HG03097 (cell line): ENCODE results near the gene DLGAP1.

Experiments used
- ATAC-seq: cut with Tn5 transposase; IDR thresholded peaks from one replicate; pipeline ENCODE4 v1.9.1; 2021; ENCODE audit not compliant: unreplicated experiment, low FRiP score

The DLGAP1 gene

DNA sequence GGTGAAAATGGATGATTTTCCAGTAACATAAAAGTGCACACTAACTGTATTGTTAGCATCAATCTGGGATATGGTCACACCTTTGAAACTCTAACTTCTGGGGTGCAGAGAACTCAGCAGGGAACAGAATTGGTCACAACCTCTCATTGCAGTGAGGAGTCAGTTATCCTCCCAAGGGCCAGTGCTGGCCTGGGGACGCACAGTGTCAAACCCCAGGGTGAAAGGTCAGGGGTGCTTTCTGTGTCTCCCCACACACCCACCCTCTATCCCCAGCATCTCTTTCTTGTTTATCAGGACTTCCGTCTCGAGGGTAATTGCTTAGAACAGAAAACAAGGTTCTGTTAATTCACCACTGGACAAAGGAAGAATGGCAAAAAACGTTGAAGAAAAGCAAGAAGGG lies 208.7 kb downstream of the DLGAP1 start:
- ATAC-seq: no peak

DNA sequence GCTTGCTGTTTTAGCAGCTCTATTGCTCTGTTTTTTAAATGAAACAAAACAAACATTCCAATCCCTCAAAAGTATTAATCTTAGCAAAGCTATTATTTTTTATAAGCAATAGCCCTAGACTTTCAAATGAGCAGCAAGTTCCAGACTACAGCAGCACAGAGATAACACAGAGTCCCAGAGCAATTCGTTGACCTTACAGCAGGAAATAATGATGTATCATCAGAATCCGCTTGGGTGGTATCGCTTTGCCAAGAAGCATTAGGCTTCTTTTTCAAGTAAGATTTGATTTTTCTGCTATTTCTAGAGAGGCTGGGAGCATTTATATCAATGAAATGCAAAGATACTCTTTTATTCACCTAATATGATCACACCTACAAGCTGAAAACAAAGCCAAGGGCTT lies 209.7 kb downstream of the DLGAP1 start:
- no peak for ATAC-seq

DNA sequence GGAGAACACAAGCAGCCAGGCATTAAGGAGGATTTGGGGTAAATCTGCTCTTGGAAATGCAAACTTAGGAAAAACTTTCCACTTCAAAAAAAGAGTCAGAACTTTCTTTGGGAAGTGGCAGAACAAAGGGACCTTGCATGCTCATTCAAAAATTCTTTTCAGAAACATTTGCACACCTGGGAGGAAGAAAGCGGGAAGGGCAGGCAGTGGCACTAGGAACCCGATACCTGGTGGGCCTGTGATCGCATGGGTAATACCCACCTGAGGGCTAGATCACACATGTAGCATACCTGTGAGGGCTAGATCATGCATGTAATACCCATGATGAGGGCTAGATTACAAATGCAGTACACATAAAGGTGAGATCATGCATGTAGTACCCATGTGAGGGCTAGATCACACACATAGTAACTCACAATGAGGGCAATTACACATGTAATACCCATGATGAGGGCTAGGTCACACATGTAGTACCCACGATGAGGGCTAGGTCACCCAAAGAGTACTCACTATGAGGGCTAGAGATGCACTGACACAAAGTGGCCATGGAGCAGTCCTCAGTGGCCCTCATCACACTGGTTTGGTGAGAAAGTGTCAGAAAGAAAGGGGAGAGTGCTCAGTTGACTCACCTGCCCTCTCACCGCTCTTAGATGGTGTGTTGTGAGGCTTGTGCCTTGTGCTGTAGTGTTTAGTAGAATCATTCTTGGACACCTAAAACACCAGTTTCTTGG lies 212.5 kb downstream of the DLGAP1 start:
- ATAC-seq: no peak

DNA sequence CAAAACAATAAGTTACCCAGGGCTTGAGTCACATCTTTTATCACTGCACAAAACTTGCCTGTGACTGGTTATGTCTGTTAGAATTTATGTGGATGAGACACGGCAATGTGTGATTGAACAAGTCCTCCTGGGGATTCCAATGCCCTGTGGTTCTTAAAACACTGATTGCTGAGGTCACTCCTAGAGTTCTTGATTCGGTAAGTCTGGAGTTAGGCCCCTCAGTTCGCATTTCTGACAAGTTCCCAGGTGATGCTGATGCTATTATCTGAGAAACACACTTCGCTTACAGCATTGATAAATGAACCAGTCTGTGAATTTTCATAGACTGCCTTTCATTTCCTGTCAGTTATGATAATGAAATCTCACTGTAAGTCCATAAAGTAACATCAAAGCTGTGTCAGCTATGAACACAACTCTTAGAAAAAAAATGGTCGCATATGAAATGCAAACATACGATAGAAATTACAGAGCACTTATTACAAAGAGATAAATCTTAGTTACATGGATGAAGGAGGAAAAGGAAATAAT lies 214.0 kb downstream of the DLGAP1 start:
- ATAC-seq: no peak

DNA sequence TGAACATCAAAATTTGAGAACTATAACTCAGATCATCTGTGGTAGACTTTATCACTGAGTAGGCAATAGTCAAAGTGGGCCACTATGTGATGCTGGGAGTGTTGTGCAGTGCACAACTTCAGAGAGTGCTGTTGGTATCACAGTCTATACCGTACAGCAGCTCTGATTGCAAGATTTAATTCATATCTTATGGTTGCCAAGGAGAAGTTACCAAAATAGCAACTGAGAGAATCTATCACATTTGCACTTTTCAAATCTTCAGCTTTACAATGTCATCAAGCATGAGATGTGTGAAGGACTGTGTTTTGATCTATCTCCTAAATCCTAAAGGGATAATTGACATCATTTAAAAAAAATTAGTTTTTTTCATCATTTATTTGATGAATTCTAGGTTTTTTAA lies 216.1 kb downstream of the DLGAP1 start:
- ATAC-seq: no peak

DNA sequence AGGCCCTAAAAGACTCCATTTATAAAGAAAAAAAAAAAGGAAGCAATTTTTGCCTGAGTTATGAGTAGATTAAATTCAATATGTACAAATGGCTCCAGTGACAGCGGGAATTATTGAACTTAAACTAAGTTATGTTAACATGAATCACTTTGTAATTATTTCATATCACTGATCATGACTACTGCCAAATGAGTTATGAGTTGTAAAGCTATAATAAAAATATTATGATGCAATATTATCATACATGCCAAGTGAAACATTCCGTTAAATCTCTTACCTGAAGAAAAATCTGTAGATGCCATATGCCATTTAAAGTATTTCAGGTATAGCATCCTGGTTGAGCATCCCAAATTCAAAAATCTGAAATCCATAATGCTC lies 217.5 kb downstream of the DLGAP1 start:
- no peak for ATAC-seq

DNA sequence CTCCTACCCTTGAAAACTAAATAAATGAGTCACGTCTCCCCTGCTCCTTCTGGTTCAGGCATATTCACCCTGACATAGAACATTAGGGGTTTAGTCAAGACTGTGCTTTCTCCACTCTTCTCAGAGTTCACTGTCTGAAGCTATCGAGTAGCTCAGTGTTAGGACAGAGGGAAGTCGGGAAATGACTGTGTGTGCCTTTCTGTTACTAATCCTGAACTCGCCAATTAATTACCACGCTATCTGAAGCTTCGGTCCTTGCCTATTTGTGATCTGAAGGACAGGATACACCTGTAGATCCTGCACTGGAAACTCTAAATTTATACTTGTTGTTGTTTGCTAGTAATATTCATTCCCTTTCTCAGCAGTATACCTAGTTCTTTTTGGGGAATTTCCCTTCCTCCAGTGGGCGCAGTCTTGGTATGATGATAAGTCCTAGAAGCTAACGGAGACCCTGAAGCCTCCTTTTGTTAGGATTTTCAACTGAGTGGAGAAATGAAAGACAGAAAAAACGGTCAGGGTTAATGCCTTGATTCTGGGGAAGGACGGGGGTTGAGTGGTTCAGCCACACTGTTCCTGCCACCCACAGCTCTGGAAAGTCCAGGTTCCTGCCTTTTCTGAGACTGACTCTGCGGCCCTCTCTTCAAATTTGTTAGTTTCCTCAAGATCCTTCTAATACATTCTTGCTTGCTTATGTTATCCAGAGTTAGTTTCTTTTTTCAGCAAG lies 218.0 kb downstream of the DLGAP1 start:
- ATAC-seq: no peak

DNA sequence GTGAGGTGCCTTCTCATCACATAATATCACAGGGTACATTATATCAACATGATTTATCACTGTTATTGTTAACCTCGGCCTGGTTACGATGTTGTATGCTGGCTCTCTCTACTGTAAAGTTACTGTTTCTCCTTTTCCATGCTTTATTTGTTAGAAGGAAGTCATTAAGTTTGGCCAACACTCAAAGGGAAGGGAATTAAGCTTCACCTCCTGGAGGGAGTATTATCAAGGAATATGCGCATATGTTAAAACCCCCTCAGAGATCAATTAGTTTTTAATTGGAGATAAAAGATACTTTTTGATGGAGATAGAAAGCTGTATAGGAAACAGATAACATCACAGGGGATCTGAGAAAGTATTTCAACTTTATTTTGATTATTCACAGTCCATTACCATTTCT lies 221.6 kb downstream of the DLGAP1 start:
- no peak for ATAC-seq

DNA sequence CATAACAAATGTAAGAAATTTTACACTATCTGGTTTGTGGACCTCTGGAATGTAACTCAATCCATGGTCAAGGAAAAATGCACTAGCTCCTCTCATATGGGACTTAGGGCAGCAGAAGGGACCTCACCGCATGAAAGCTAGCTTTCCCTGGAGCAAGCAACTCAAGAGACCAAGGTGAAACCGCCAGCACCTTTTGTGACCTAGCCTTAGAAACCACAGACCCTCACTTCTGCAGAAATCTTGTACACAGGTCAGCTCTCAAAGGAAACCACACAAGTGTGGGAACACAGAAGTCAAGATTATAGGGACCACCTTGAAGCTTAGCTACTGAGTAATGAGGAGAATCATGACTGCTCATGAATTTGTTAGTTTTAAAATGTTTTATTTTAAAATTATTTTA lies 222.5 kb downstream of the DLGAP1 start:
- ATAC-seq: no peak

DNA sequence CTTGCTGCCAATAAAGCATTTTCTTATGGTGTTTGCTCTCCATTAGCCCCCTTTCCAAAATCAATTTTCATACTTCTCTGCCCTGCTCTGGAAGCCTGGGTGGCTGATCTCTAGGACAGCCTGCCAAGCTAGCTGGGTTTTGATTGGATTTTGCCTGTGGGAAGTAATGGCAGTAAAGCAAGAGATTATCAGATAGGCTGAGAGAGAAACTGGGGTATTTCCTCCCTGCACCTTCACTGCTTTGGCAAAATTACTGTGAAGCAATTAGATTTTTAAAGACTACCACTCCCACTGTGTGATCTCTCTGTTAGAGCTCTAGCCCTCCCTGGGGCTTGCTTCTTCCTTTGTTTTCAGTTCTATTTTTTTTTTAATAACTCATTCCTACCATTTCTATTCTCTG lies 223.8 kb downstream of the DLGAP1 start:
- ATAC-seq: no peak

DNA sequence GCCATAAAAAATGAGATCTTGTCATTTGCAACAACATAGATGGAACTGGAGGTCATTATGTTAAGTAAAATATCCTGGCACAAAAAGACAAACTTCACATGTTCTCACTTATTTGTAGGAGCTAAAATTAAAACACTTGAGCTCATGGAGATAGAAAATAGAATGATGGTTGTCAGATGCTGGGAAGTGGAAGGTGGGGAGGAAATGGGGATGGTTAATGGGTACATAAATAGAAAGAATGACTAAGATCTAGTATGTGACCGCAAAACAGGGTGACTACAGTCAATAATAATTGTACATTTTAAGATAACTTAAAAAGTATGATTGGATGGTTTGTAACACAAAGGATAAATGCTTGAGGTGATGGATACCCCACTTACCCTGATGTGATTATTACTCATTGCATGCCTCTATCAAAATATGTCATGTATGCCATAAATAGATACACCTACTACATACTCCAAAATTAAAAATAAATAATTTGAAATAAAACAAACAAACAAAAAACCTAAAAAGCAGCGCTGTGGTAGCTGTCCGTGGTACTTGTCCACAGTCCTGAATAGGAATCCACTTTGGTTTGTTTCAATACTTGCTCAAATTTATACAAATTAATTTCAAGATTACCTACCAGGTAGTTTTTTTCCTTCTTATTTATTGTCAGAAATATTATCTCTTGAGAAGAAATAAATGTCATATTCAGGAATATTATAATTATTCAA lies 224.5 kb downstream of the DLGAP1 start:
- no peak for ATAC-seq

DNA sequence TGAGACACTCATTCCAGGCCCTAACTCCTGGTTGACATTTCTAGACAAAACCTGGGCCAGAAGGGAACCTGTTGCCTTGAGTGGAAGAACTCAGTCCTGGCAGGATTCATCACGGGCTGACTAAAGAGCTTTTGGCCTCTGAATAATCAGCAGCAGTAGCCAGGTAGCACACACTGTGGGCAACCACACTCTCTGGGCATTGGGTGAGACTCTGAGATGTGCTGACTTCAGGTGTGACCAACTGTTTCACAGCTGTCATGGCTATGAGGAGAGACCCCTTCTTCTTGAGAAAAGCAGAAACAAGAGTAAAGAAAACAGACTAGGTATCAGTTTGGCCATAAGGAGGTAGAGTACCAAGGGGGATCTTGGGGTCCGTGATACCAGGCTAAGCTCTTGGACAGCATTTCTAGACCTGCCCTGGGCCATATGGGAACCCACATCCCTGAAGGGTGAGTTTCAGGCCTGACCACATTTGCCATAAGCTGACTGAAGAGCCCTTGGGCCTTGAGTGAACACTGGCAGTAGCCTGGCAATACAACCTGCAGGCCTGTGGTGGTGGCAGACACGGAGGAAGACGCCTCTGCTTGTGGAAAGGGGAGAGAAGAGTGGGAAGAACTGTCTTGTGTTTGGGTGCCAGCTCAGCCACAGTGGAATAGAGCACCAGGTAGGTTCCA lies 230.9 kb downstream of the DLGAP1 start:
- ATAC-seq: no peak

DNA sequence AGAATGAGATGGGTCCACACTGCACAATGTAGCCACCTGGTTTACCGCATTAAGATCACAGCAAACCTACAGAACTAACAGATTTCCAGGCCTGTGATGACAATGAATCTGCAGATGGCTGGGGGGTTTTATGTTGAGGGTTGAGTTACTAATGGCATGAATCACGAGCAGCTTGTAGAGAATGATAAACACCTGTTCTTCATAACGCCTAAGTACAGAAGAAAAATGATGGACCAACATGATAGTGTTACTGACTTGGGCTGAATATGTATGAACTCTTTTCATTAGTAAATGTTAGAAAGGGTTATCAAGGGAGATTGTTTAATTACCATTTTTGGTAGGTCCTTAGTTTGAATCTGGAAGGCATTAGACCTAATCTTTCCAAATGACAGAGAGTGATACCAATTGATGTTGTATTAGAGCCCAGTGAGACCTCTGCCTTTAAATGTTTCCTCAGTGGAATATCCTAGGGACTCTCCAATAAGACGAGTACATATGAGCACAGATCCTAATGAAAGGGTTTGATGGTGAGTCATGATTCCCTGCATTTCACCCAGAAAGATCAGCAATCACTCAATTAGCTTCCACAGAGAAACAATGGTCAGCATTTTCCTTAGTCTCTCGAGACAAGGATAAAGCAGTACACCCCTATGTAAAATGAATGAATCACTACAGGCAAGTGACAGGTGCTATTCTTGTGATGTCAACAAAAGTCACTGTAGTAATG lies 243.8 kb downstream of the DLGAP1 start:
- no peak for ATAC-seq

DNA sequence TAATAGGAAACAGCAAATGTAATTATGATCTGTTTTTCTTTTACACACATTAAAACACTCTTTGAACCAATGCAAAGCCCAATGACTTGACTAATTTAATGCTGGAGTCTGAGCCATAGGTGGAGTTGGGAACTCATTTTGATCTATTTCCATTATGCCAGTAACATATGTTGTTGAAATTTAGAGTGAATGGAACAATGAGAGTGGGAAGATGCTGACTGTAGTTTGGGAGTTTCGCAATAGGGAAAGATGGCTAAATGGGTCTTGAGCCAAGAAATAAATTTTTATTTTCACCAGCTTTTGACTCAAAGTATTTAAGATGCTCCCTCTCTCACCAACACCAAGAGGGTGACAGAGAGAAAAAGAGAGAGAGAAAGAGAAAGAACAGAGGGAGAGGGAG lies 246.7 kb downstream of the DLGAP1 start:
- ATAC-seq: no peak

DNA sequence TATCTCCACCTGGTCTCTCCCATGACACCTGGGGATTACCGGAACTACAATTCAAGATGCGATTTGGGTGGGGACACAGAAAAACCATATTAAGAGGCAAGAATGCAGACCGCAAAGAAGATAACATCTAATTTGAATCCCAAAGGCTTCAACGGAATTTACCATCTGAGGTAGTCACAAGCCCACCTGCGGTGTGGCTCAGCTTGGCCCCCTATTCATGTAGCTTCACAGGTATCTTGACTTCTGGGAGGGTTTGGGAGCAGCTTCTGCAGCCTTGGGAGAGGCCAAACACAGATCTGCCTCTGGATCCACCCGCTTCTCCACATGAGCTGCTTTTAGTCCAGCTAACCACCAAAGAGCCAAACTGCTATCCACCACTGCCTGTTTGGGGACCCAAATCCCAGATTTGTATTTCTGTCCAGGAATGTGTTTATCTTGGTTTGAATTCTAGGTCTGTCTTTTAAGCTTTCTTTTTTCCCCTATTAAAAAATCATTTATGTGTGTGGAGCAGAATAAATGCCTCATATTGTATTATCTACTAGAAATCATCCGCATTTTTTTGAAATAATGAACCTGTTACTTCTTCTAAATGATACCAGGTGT lies 247.6 kb downstream of the DLGAP1 start:
- no peak for ATAC-seq

DNA sequence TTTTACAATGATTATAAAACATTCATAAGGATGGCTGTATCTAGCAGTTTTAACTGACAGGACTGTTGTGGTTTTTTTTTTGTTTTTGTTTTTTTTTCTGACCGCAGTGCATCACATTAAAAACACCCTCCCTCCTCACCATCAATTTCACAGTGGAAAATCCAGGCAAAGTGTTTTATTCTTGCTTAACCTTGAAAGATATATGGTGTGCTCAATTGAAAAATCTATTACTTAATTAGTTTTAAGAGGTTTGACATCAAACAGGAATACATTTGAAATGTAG lies 250.7 kb downstream of the DLGAP1 start:
- ATAC-seq: no peak

DNA sequence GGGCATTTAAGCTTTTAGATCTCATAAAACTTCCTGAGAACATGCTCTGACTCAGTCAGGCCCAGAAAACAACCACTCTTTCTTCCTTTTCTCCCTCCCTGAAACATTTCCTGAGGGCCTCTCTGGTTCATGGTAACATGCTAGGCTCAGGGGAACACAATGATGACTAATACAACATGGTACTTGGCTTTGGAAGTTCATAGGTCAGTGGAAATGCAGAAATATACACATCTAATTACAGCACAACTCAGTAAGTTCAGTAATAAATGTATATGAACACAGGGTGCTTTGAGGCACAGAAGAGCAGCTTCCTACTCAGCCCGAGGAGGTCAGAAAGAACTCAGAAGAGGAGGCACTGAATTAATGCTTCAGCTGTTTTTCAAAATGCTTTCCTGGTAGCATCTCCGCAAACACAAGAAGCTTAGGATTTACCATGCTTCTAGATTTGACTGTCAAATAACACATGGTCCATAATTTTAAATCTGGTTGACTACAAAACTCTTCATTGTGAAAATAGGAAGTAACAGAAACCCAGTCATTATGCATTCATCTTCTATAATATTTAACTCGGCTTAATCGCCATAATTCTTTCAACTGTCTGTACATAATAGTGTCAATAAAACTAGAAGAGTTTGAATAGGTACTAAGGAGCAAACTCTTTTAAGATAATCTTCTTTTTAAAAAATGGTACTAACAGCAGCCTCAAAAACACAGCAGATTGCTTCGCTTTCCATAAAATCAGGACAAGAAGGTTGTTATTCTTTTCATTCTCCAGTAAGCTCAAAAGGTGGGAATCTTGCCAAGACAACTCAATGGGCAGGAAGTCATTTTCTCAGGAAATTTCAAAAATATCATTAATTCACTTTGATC lies 251.3 kb downstream of the DLGAP1 start:
- no peak for ATAC-seq

DNA sequence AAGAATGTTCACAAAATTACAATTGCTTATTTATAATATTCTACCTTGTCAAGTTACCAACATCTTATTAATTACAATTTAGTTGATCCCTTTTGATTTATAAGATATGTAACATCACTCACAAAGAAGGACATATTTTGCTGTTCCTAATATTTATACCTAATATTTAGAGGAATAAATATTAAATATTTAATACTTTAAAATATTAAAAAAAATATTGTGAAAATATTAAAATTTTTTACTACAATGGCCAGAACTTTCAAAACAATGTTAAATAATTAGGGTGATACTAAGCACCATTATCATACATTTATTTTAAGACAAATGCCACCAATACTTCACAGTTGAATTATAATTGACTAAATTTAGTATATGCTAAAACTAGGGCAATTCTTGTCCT lies 254.7 kb downstream of the DLGAP1 start:
- no peak for ATAC-seq

DNA sequence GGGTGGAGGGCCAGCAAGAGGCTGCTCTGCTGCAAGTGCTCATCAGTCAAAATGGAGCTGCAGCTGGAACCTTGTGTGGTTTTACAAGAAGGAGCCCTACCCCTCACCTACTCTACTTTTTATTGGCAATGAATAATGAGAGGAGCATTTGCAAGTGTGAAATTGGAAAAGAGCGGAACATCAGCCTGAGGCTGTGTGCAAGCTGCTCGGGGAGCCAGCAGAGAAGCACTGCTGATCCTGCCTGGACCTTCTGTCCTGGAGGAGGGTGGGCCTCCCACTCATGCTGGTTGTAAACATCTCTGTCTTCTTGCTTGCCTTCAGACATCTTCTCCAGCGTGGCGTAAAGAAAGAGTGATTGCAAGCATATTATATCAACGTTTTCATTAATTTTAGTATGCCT lies 256.2 kb downstream of the DLGAP1 start:
- ATAC-seq: no peak
